GM12878 (cell line): ENCODE results near the gene SPINT2. TPM values are rescaled to one million over a fixed set of nuclear protein-coding genes. Genes with fewer than 3 reads are reported as not detected.
"Not testable (repeated sequence)": the region's sequence is repeated elsewhere in the genome, so short reads cannot be mapped to it uniquely, and the experiment has no call there.

Experiments
- ATAC-seq: fragments of 200-7000 bp; cut with Tn5 transposase; 3 replicates; pipeline ENCODE4 v1.9.1; 2020; ENCODE audit warnings: mild to moderate bottlenecking, moderate library complexity
- BruUV-seq: library from RNA; stranded (reverse); fragments of 400-500 nt; replicated peaks from 2 replicates; lab custom pipeline; 2021; lab: Mats Ljungman, UMichigan
- CTCF ChIA-PET: fragments of 300-600 bp; sonication (Branson Sonifier 250); formaldehyde crosslinking; extraction: SDS; loops from one replicate; lab custom pipeline; 2021; ENCODE audit warnings: inconsistent platforms; lab: Yijun Ruan, JAX
- POLR2A ChIA-PET: fragments of 350-600 bp; formaldehyde crosslinking; extraction: SDS; loops from one replicate; lab custom pipeline; 2021; ENCODE audit warnings: inconsistent platforms; lab: Charles Lee
- RAD21 ChIA-PET: fragments of 300-600 bp; sonication (Branson Sonifier 250); formaldehyde crosslinking; loops from one replicate; lab custom pipeline; 2023; ENCODE audit warnings: antibody characterized with exemption; ENCODE audit not compliant: unreplicated experiment; lab: Charles Lee
- SMC1A ChIA-PET: fragments of 300-600 bp; sonication (Branson Sonifier 250); formaldehyde crosslinking; loops from one replicate; lab custom pipeline; 2023; ENCODE audit not compliant: unreplicated experiment, uncharacterized antibody; lab: Charles Lee
- DNase-seq: peaks from one replicate; pipeline ENCODE4 v3.0.0-alpha.2; 2011; ENCODE audit warnings: low read depth, low spot score
- FAIRE-seq: peaks from 3 replicates; lab custom pipeline; 2011; peaks lifted over from hg19 to GRCh38; lab: Jason Lieb, UNC
- H2AFZ ChIP-seq: 2 replicates; pipeline ENCODE4 v1.6.0; 2011; ENCODE audit warnings: low read depth, low read length, control low read depth; ENCODE audit not compliant: control insufficient read depth
- H3K27ac ChIP-seq: 2 replicates; pipeline ENCODE4 v1.5.1; 2011; ENCODE audit warnings: control low read depth; ENCODE audit not compliant: control insufficient read depth, insufficient read depth
- H3K27me3 ChIP-seq, 2 experiments: replicated peaks in 1 of 2; 2 replicates each; pipeline versions ENCODE4 v1.6.0 to v1.6.1; 2011; ENCODE audit warnings: low read length in 1 of 2; ENCODE audit not compliant: control insufficient read depth in 2 of 2, insufficient read depth in 2 of 2
- H3K36me3 ChIP-seq, 2 experiments: 2 replicates each; pipeline ENCODE4 v1.5.1; 2011; ENCODE audit warnings: low read length in 1 of 2; ENCODE audit not compliant: control insufficient read depth in 2 of 2, insufficient read depth in 2 of 2
- H3K4me1 ChIP-seq: 2 replicates; pipeline ENCODE4 v1.6.1; 2011; ENCODE audit warnings: mild to moderate bottlenecking, low read length, moderate library complexity, mixed read lengths; ENCODE audit not compliant: control insufficient read depth, insufficient read depth
- H3K4me2 ChIP-seq: 2 replicates; pipeline ENCODE4 v1.6.0; 2011; ENCODE audit warnings: control low read depth; ENCODE audit not compliant: control insufficient read depth, insufficient read depth
- H3K4me3 ChIP-seq: fragments of 200-600 bp; sonication (generic); 2 replicates; pipeline ENCODE4 v1.5.1; 2016
- H3K79me2 ChIP-seq: 2 replicates; pipeline ENCODE4 v1.6.0; 2011; ENCODE audit warnings: low read length; ENCODE audit not compliant: control insufficient read depth, insufficient read depth
- H3K9ac ChIP-seq: 2 replicates; pipeline ENCODE4 v1.8.0; 2011; ENCODE audit warnings: low read length, control low read depth, mixed read lengths; ENCODE audit not compliant: control insufficient read depth, insufficient read depth
- H3K9me3 ChIP-seq: replicated peaks from 3 replicates; pipeline ENCODE4 v1.5.1; 2011; ENCODE audit warnings: mild to moderate bottlenecking, low read length; ENCODE audit not compliant: control insufficient read depth, insufficient read depth
- H4K20me1 ChIP-seq: 2 replicates; pipeline ENCODE4 v1.6.0; 2011; ENCODE audit not compliant: control insufficient read depth, insufficient read depth
- BRCA1 ChIP-seq: IDR thresholded peaks from 2 replicates; pipeline ENCODE4 v1.6.1; 2011; ENCODE audit warnings: low read depth, low read length, improper control_type of control experiment
- NR2F1 ChIP-seq: fragments of 450-650 bp; conservative IDR thresholded peaks from 2 replicates; pipeline ENCODE4 v1.6.1; 2017; ENCODE audit warnings: mild to moderate bottlenecking
- POLR2AphosphoS2 ChIP-seq: IDR thresholded peaks from 2 replicates; pipeline ENCODE4 v1.6.1; 2011; ENCODE audit warnings: low read depth, mild to moderate bottlenecking, low read length, improper control_type of control experiment, moderate library complexity
- RAD51 ChIP-seq: fragments of 450-650 bp; IDR thresholded peaks from 2 replicates; pipeline ENCODE4 v1.6.1; 2016; ENCODE audit warnings: moderate library complexity, mild to moderate bottlenecking, inconsistent platforms
- SP1 ChIP-seq: IDR thresholded peaks from one replicate; pipeline ENCODE4 v1.6.1; 2011; ENCODE audit warnings: low read depth, low read length
- SPI1 ChIP-seq: IDR thresholded peaks from 2 replicates; pipeline ENCODE4 v1.6.1; 2011; ENCODE audit warnings: low read depth, mild to moderate bottlenecking, low read length, moderate library complexity, borderline replicate concordance; ENCODE audit not compliant: insufficient read depth
- STAT1 ChIP-seq: fragments of 450-650 bp; conservative IDR thresholded peaks from 2 replicates; pipeline ENCODE4 v1.6.1; 2014; ENCODE audit warnings: antibody characterized with exemption, mild to moderate bottlenecking
- YY1 ChIP-seq: IDR thresholded peaks from 2 replicates; pipeline ENCODE4 v1.6.1; 2011; ENCODE audit warnings: low read depth, mild to moderate bottlenecking, low read length
- ZNF274 ChIP-seq: IDR thresholded peaks from one replicate; pipeline ENCODE4 v1.8.0; 2011; ENCODE audit not compliant: insufficient read length, insufficient read depth
- WGBS: methylation state at CpG from one replicate; pipeline ENCODE4 v1.1.6; 2016; ENCODE audit warnings: low lambda C conversion rate; ENCODE audit not compliant: insufficient replicate concordance, insufficient coverage; ENCODE audit errors: missing lambda C conversion rate; 5-methylcytosine and 5-hydroxymethylcytosine counted together
- in situ Hi-C: fragments of 300-500 bp; cut with MboI; formaldehyde crosslinking; loops from 9 replicates; pipeline ENCODE4 v1.14.3; 2018; ENCODE audit warnings: mixed read lengths
- intact Hi-C: fragments of 100-400 bp; cut with micrococcal nuclease; formaldehyde crosslinking; loops from one replicate; pipeline ENCODE4 v1.14.2; 2022; ENCODE audit not compliant: unreplicated experiment
- polyA plus RNA-seq, 11 experiments: library from polyadenylated mRNA; depleted of rRNA in 4 of 11; unstranded in 6 of 11; stranded (reverse) in 5 of 11; fragments of >200 nt; fragmentation: Nextera tagmentation in 4 of 11; fragmentation: Illumina TruSeq in 1 of 11; extraction: Ambion mirVana in 4 of 11; extraction: Trizol in 1 of 11; gene quantifications; 1 replicate in 1 of 11; 2 replicates in 10 of 11; pipeline versions ENCODE4 v1.2.1 to v1.2.3, GENCODE V29; 2011 to 2016; ENCODE audit warnings: inconsistent platforms in 2 of 11, missing spikeins in 2 of 11, low read depth in 1 of 11
- total RNA-seq, 4 experiments: library from RNA; depleted of rRNA in 3 of 4; stranded (reverse); fragments of >200 nt in 3 of 4; fragmentation: Illumina TruSeq in 1 of 4; extraction: Trizol in 1 of 4; gene quantifications; 2 replicates each; pipeline versions ENCODE4 v1.2.1 to v1.2.3, GENCODE V29; 2013 to 2021

The SPINT2 gene
- total and polyA plus RNA-seq, 10 of the 15 experiments (the other 5 are each of a cell fraction or from before 2014, with no cell fraction given): 0.15 to 26.5 (median 17.5) TPM

DNA sequence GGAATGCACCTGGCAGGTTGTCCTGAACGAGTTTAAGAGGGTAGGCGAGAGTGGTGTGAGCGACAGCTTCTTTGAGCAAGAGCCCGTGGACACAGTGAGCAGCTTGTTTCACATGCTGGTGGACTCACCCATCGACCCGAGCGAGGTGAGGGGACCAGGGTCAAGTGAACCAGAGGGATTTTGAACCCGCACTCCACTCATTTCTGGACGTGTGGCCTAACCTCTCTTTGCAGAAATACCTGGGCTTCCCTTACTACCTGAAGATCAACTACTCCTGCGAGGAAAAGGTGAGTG is 72.9 kb downstream of the SPINT2 start (continued):
- TF ChIP-seq POLR2AphosphoS2: no peak
- no peak for TF ChIP-seq RAD51
- no peak for TF ChIP-seq SPI1
- TF ChIP-seq ZNF274: no peak
- TF ChIP-seq SP1: no peak
- no peak for TF ChIP-seq STAT1
- TF ChIP-seq YY1: no peak
- TF ChIP-seq BRCA1: no peak

- SMC1A ChIA-PET: interaction anchor here (1.5 kb wide), 1 partner anchor 95 kb away, joined by 3 read pairs; no protein-coding TSS in a partner anchor
- H3K4me3 ChIP-seq, H3K27me3 ChIP-seq, H3K4me2 ChIP-seq, DNase-seq, H3K27ac ChIP-seq, H4K20me1 ChIP-seq, intact Hi-C loops, H3K9ac ChIP-seq, H3K4me1 ChIP-seq, FAIRE-seq, H3K79me2 ChIP-seq, ATAC-seq: not testable (repeated sequence)
- RAD21 ChIA-PET: interaction anchor here (0.8 to 2.1 kb wide), 2 partner anchors 35 to 37 kb away, joined by 4 to 8 read pairs; partner anchors contain the start of gene PSMD8
- BruUV-seq: TSS peak; percentile 56
- in situ Hi-C loops: loop anchor here (5.0 kb wide), 1 partner anchor 33 kb away; the partner anchor contains the start of gene PSMD8
- 95% methylated on average over 4 of the region's 4 CpGs for WGBS
- CTCF ChIA-PET: interaction anchor here (0.6 to 1.0 kb wide), 2 partner anchors 15 to 35 kb away, joined by 3 to 4 read pairs; partner anchors contain the start of gene PSMD8
- TF ChIP-seq NR2F1: 0 out of 2 replicates have a peak, but pooled peaks have one; percentile 20
- TF ChIP-seq, all 136 proteins: peak for 1; not testable (repeated sequence) for 135
- H2AFZ ChIP-seq, H3K9me3 ChIP-seq, H3K36me3 ChIP-seq: not testable (repeated sequence)
- POLR2A ChIA-PET: interaction anchor here (0.9 kb wide), 1 partner anchor 35 kb away, joined by 3 read pairs; the partner anchor contains the start of gene PSMD8
Observed at GRCh38 chr19:38339011-38339410, 74.6 kb downstream of the SPINT2 start.
